Tibial nerve (tissue), 4 donors: ENCODE measurements around the gene GDPD5.

ENCODE experiments used
- CTCF ChIP-seq, 5 experiments: fragments of 200-600 bp in 3 of 5; fragments of 450-650 bp in 2 of 5; sonication (generic) in 3 of 5; IDR thresholded peaks; one replicate each; pipeline ENCODE4 v1.5.1; 2016 to 2019; ENCODE audit warnings: antibody characterized with exemption in 5 of 5, mild to moderate bottlenecking in 3 of 5, moderate library complexity in 2 of 5
- EP300 ChIP-seq, 2 donors: sonication (generic); formaldehyde crosslinking; IDR thresholded peaks; one replicate each; pipeline ENCODE4 v1.6.1; 2017; ENCODE audit warnings: antibody characterized with exemption in 2 of 2, mild to moderate bottlenecking in 1 of 2
- POLR2A ChIP-seq, 2 donors: fragments of 450-650 bp; IDR thresholded peaks; one replicate each; pipeline ENCODE4 v1.6.1; 2017; ENCODE audit warnings: antibody characterized with exemption in 2 of 2, mild to moderate bottlenecking in 2 of 2, moderate library complexity in 2 of 2

GRCh38 chr11:75449776-75450175, 76.0 kb downstream of the GDPD5 start:
- TF ChIP-seq CTCF (IDR thresholded peaks at IDR 0.05) (no peak), POLR2A (IDR thresholded peaks at IDR 0.05) (no peak), EP300 (IDR thresholded peaks at IDR 0.05) (no peak)
